Middle frontal gyrus (tissue), 1 donor: ENCODE data around the gene PTPN11.
A peak's percentile ranks its signal among the peaks of the same experiment; 100 is the strongest.
"Not testable (repeated sequence)": the region's sequence is repeated elsewhere in the genome, so short reads cannot be mapped to it uniquely, and the experiment has no call there.

Experiments used
- DNase-seq: peaks from one replicate; pipeline ENCODE4 v3.0.0-alpha.2; 2015; ENCODE audit warnings: low spot score; ENCODE audit errors: extremely low spot score

Gene PTPN11

GRCh38 chr12:112409064-112409905 lies 9.5 kb upstream of the PTPN11 start, which contains the start of gene RPL6:
Gene RPL6, minus strand, starts transcription at chr12:112409605. Its CDS starts 949 bp downstream, at chr12:112408656.
- DNase-seq, result peak; percentile 88

- no peak for DNase-seq
Measured at GRCh38 chr12:112409906-112410244, 8.9 kb upstream of the PTPN11 start.

- DNase-seq, result no peak
Measured at GRCh38 chr12:112413855-112414625, 4.7 kb upstream of the PTPN11 start.

- not testable (repeated sequence) for DNase-seq
Measured at GRCh38 chr12:112415457-112415856, 3.3 kb upstream of the PTPN11 start.

GRCh38 chr12:112418273-112418607 lies 507 bp upstream of the PTPN11 start:
- DNase-seq, result no peak

- no peak for DNase-seq
Measured at GRCh38 chr12:112419297-112420133, 768 bp downstream of the PTPN11 start.

- no peak for DNase-seq
Measured at GRCh38 chr12:112420740-112421139, 2.0 kb downstream of the PTPN11 start.

GRCh38 chr12:112421363-112421762 lies 2.6 kb downstream of the PTPN11 start:
- no peak for DNase-seq

- no peak for DNase-seq
Measured at GRCh38 chr12:112422531-112422930, 3.8 kb downstream of the PTPN11 start.

- no peak for DNase-seq
Measured at GRCh38 chr12:112424126-112424525, 5.4 kb downstream of the PTPN11 start.

GRCh38 chr12:112425582-112426382 lies 7.0 kb downstream of the PTPN11 start:
- no peak for DNase-seq

- no peak for DNase-seq
Measured at GRCh38 chr12:112427760-112428159, 9.0 kb downstream of the PTPN11 start.

- DNase-seq, result no peak
Measured at GRCh38 chr12:112430929-112431328, 12.2 kb downstream of the PTPN11 start.

- DNase-seq, result no peak
Measured at GRCh38 chr12:112431965-112432364, 13.2 kb downstream of the PTPN11 start.

GRCh38 chr12:112433551-112433950 lies 14.8 kb downstream of the PTPN11 start:
- DNase-seq, result no peak

- not testable (repeated sequence) for DNase-seq
Measured at GRCh38 chr12:112438645-112439044, 19.9 kb downstream of the PTPN11 start.

GRCh38 chr12:112439769-112440168 lies 21.0 kb downstream of the PTPN11 start:
- no peak for DNase-seq

GRCh38 chr12:112440653-112441052 lies 21.9 kb downstream of the PTPN11 start:
- DNase-seq, result not testable (repeated sequence)

- DNase-seq, result no peak
Measured at GRCh38 chr12:112443916-112444315, 25.2 kb downstream of the PTPN11 start.

- no peak for DNase-seq
Measured at GRCh38 chr12:112446008-112446725, 27.4 kb downstream of the PTPN11 start.
